Smooth muscle cell (in vitro differentiated cells): ENCODE measurements around the gene NT5DC1. TPM values are rescaled to one million over a fixed set of nuclear protein-coding genes. Genes with fewer than 3 reads are reported as not detected.

Experiments used
- DNase-seq: peaks from one replicate; lab custom pipeline; 2025; ENCODE audit not compliant: unreplicated experiment; lab: John Stamatoyannopoulos, UW
- H2AFZ ChIP-seq: fragments of 200-600 bp; sonication (generic); 2 replicates; pipeline ENCODE4 v1.6.0; 2016; ENCODE audit warnings: antibody characterized with exemption, low read depth, mild to moderate bottlenecking
- H3F3A ChIP-seq: fragments of 200-600 bp; sonication (generic); 2 replicates; pipeline ENCODE4 v1.6.0; 2017; ENCODE audit warnings: antibody characterized with exemption, low read depth
- H3K27ac ChIP-seq: fragments of 200-600 bp; sonication (generic); 2 replicates; pipeline ENCODE4 v1.5.1; 2016; ENCODE audit warnings: low read depth, mild to moderate bottlenecking
- H3K27me3 ChIP-seq: fragments of 200-600 bp; sonication (generic); 2 replicates; pipeline ENCODE4 v1.6.1; 2016; ENCODE audit warnings: low read depth, mild to moderate bottlenecking
- H3K36me3 ChIP-seq: fragments of 200-600 bp; sonication (generic); 2 replicates; pipeline ENCODE4 v1.5.1; 2016; ENCODE audit warnings: low read depth
- H3K4me1 ChIP-seq: fragments of 200-600 bp; sonication (generic); 2 replicates; pipeline ENCODE4 v1.5.1; 2016; ENCODE audit warnings: low read depth
- H3K4me2 ChIP-seq: fragments of 200-600 bp; sonication (generic); 2 replicates; pipeline ENCODE4 v1.6.0; 2016; ENCODE audit warnings: mild to moderate bottlenecking
- H3K4me3 ChIP-seq: fragments of 200-600 bp; sonication (generic); 2 replicates; pipeline ENCODE4 v1.5.1; 2016; ENCODE audit warnings: mild to moderate bottlenecking
- H3K79me2 ChIP-seq: fragments of 200-600 bp; sonication (generic); 2 replicates; pipeline ENCODE4 v1.6.0; 2016; ENCODE audit warnings: low read depth, mild to moderate bottlenecking
- H3K9ac ChIP-seq: fragments of 200-600 bp; sonication (generic); 2 replicates; pipeline ENCODE4 v1.6.0; 2016; ENCODE audit warnings: low read depth
- H3K9me3 ChIP-seq: fragments of 200-600 bp; sonication (generic); replicated peaks from 2 replicates; pipeline ENCODE4 v1.5.1; 2016; ENCODE audit warnings: low read depth
- H4K20me1 ChIP-seq: fragments of 200-600 bp; sonication (generic); 2 replicates; pipeline ENCODE4 v1.6.0; 2016; ENCODE audit warnings: low read depth
- WGBS: methylation state at CpG from one replicate; pipeline ENCODE4 v1.1.7; 2016; ENCODE audit warnings: low lambda C conversion rate; 5-methylcytosine and 5-hydroxymethylcytosine counted together
- polyA plus RNA-seq: library from polyadenylated mRNA; unstranded; fragments of >200 nt; fragmentation: Nextera tagmentation; extraction: Ambion mirVana; gene quantifications from 2 replicates; pipeline ENCODE4 v1.2.1, GENCODE V29; 2016
- total RNA-seq: library from RNA; depleted of rRNA; stranded (reverse); fragments of >200 nt; gene quantifications from 2 replicates; pipeline ENCODE4 v1.2.3, GENCODE V29; 2014
- TF ChIP-seq, protein P1 (sequence below): fragments of 200-600 bp; sonication (generic); IDR thresholded peaks from 2 replicates; pipeline ENCODE4 v1.5.1; 2017; ENCODE audit warnings: borderline replicate concordance, mild to moderate bottlenecking, antibody characterized with exemption; ENCODE audit not compliant: insufficient read depth, poor library complexity, severe bottlenecking

Gene NT5DC1
- total and polyA plus RNA-seq, 2 experiments from 2014 or later = 3.7 to 23.9 TPM

DNA sequence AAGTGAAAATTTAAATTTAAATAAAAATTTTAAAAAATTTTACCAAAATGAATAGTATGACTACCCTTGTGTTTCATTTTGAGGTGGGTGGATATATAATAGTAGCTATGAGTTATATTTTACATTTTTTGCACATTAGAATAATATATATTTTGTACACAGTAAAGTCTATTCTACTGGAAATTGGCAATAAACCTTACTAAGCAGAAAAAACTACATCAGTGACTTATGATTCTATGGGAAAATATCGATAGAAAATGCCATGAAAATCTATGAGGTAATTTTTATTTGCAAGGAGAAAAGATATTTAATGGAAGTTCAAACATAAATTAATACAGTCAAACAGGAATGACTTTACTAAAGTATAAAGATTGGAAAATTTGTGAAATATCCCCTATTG lies 156.0 kb downstream of the NT5DC1 start:
- Histone ChIP-seq H4K20me1 (no peaks in the 10 kb centered on the region), H3K79me2 (peaks cover 30% of the 10 kb centered on the region), H3K4me3 (no peak overlapping the region), H3K4me2 (no peak overlapping the region), H3K36me3 (no peaks in the 10 kb centered on the region), H3F3A (peaks cover 14% of the 10 kb centered on the region), H3K9me3 (no peaks in the 10 kb centered on the region), H2AFZ (no peak overlapping the region), H3K27me3 (no peaks in the 10 kb centered on the region), H3K27ac (no peak overlapping the region), H3K4me1 (peaks cover 30% of the 10 kb centered on the region), H3K9ac (no peak overlapping the region)
- no peak for DNase-seq
- 100% methylated on average over 1 of the region's 1 CpG for WGBS
- TF ChIP-seq, protein P1, sequence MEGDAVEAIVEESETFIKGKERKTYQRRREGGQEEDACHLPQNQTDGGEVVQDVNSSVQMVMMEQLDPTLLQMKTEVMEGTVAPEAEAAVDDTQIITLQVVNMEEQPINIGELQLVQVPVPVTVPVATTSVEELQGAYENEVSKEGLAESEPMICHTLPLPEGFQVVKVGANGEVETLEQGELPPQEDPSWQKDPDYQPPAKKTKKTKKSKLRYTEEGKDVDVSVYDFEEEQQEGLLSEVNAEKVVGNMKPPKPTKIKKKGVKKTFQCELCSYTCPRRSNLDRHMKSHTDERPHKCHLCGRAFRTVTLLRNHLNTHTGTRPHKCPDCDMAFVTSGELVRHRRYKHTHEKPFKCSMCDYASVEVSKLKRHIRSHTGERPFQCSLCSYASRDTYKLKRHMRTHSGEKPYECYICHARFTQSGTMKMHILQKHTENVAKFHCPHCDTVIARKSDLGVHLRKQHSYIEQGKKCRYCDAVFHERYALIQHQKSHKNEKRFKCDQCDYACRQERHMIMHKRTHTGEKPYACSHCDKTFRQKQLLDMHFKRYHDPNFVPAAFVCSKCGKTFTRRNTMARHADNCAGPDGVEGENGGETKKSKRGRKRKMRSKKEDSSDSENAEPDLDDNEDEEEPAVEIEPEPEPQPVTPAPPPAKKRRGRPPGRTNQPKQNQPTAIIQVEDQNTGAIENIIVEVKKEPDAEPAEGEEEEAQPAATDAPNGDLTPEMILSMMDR = no peak

DNA sequence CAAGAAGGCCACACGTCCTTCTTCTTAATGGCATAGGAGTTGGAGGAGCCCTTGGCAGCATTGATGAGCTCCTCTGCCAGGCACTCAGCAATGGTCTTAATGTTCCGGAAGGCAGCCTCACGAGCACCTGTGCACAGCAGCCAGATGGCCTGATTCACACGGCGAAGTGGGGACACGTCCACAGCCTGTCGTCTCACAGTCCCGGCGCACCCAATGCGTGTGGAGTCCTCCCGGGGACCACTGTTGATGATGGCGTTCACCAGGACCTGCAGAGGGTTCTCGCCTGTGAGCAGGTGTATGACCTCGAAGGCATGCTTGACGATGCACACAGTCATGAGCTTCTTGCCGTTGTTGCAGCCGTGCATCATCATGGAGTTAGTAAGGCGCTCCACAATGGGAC lies 157.9 kb downstream of the NT5DC1 start:
- H3K4me1 ChIP-seq = peaks cover 14% of the 10 kb centered on the region

DNA sequence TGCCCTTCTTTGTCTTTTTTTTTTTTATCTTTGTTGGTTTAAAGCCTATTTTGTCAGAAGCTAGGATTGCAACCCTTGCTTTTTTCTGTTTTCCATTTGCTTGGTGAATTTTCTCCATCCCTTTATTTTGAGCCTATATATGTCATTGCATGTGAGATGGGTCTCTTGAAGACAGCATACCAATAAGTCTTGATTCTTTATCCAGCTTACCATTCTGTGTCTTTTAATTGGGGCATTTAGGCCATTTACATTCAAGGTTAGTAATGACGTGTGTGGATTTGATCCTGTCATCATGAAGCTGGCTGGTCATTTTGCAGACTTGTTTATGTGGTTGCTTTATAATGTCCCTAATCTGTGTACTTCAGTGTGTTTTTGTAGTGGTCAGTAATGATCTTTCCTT lies 162.7 kb downstream of the NT5DC1 start:
- WGBS = 95% methylated on average over 1 of the region's 1 CpG
- no peaks in the 10 kb centered on the region for H4K20me1 ChIP-seq
- H3K4me2 ChIP-seq = no peak overlapping the region
- no peak for DNase-seq
- no peaks in the 10 kb centered on the region for H3K4me1 ChIP-seq
- no peak overlapping the region for H3K27ac ChIP-seq
- no peaks in the 10 kb centered on the region for H3K27me3 ChIP-seq
- TF ChIP-seq, protein P1 = no peak
- H3K9ac ChIP-seq = no peak overlapping the region
- no peaks in the 10 kb centered on the region for H3K79me2 ChIP-seq
- no peak overlapping the region for H3K4me3 ChIP-seq
- H3F3A ChIP-seq = no peaks in the 10 kb centered on the region
- H3K9me3 ChIP-seq = no peaks in the 10 kb centered on the region
- H3K36me3 ChIP-seq = no peaks in the 10 kb centered on the region
- no peak overlapping the region for H2AFZ ChIP-seq

More for the DNA sequence above, 157.9 kb downstream of the NT5DC1 start:
- Histone ChIP-seq H2AFZ (no peak overlapping the region), H3K27ac (no peak overlapping the region), H3K4me3 (no peak overlapping the region), H3K27me3 (no peaks in the 10 kb centered on the region), H3K9ac (no peak overlapping the region), H3K4me2 (no peak overlapping the region), H3K79me2 (peaks cover 12% of the 10 kb centered on the region), H3F3A (peaks cover 6% of the 10 kb centered on the region), H3K36me3 (no peaks in the 10 kb centered on the region), H3K9me3 (no peaks in the 10 kb centered on the region), H4K20me1 (no peaks in the 10 kb centered on the region)
- DNase-seq = no peak
- 95% methylated on average over 18 of the region's 18 CpGs for WGBS
- TF ChIP-seq, protein P1 = no peak

DNA sequence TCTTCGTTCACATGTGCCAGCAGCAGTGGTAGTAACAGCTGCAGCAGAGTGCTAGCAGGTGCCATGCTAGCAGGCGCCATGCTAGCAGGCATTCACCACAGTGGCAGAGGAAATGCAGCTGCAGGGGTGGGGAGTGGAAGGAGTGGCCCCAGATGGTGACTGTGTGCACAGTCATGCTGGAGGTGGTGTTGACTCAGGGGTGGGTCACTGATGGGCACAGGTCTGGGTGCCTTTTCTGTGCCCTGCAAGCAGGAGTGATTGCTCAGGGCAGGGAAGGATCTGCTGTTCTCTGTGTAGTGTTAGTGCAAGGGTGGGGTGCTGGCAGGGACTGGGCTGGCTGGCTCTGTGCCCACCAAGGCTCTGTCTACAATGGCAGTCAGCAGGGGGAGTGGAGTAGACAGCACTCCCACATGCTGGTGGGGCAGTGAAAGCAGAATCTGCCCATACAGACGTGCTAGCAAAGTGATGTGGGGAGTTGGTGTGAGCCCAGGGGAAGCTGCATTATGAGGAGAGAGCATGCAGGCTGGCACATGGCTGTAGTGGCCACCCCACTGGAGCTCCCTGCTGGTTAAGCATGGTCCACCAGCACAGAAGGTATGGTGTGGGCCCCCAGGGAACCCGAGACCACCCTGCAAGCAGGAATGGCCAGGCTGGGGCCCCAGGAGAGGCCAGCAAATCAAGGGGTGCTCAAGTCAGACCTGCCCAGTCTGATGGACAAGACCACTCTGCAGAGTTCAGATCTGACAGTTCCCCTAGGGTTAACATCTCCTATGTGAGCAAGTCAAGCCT lies 164.6 kb downstream of the NT5DC1 start:
- TF ChIP-seq, protein P1 = no peak

More for the DNA sequence above, 164.6 kb downstream of the NT5DC1 start:
- H3K4me3 ChIP-seq = no peak overlapping the region
- H3K27ac ChIP-seq = no peak overlapping the region
- DNase-seq = no peak
- no peak overlapping the region for H3K9ac ChIP-seq
- H3K27me3 ChIP-seq = no peaks in the 10 kb centered on the region
- no peak overlapping the region for H3K4me2 ChIP-seq
- WGBS = 90% methylated on average over 4 of the region's 4 CpGs
- H2AFZ ChIP-seq = no peak overlapping the region
- H3K4me1 ChIP-seq = no peaks in the 10 kb centered on the region
- H3K9me3 ChIP-seq = no peaks in the 10 kb centered on the region
- no peaks in the 10 kb centered on the region for H3K36me3 ChIP-seq
- no peaks in the 10 kb centered on the region for H4K20me1 ChIP-seq
- no peaks in the 10 kb centered on the region for H3F3A ChIP-seq
- H3K79me2 ChIP-seq = no peaks in the 10 kb centered on the region
